GM23248 (cell line): ENCODE measurements around the gene ANKRD11.

ENCODE experiments used
- EZH2 ChIP-seq: fragments of 200-600 bp; sonication (generic); IDR thresholded peaks from 2 replicates; pipeline ENCODE4 v1.6.1; 2018; ENCODE audit warnings: antibody characterized with exemption, mild to moderate bottlenecking; ENCODE audit not compliant: insufficient read depth, poor library complexity, severe bottlenecking
- EZH2phosphoT487 ChIP-seq: fragments of 200-600 bp; sonication (generic); IDR thresholded peaks from 2 replicates; pipeline ENCODE4 v1.6.1; 2018; ENCODE audit warnings: antibody characterized with exemption, moderate library complexity, mild to moderate bottlenecking, low read depth; ENCODE audit not compliant: insufficient read depth

DNA sequence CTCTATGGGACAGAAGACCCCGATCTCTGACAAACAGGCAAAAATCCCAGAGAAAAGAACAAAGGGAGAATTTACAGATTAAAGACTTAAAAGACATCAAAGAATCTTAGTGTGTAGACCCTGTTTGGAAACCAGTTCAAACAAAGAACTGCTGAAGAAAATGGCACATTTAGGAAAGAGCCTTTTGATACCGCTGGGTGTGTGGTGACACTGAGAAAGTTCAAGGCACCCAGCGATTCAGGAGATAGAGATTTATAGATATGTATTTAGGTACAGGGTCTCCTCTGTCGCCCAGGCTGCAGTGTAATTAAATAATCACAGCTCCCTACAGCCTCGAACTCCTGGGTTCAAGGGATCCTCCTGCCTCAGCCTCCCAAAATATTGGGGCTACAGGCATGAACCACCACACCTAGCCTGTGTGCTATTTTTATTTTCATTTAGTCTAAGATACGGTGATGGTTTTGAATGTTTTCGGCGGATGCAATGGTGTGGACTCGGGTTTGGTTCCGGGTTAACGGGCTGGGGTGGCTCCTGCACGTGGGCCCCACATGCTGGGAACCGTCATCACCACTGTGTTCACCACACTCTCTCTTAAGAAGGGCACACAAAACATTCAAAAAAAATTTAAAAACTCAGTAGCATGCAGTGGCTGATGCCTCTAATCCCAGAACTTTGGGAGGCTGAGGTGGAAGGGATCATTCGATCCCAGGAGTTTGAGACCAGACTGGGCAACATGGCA, 158.8 kb downstream of the ANKRD11 start:
- TF ChIP-seq EZH2 (no peak), EZH2phosphoT487 (no peak)
